Measurements from ENCODE around the gene ZNF282.

ZNF282 gene

DNA sequence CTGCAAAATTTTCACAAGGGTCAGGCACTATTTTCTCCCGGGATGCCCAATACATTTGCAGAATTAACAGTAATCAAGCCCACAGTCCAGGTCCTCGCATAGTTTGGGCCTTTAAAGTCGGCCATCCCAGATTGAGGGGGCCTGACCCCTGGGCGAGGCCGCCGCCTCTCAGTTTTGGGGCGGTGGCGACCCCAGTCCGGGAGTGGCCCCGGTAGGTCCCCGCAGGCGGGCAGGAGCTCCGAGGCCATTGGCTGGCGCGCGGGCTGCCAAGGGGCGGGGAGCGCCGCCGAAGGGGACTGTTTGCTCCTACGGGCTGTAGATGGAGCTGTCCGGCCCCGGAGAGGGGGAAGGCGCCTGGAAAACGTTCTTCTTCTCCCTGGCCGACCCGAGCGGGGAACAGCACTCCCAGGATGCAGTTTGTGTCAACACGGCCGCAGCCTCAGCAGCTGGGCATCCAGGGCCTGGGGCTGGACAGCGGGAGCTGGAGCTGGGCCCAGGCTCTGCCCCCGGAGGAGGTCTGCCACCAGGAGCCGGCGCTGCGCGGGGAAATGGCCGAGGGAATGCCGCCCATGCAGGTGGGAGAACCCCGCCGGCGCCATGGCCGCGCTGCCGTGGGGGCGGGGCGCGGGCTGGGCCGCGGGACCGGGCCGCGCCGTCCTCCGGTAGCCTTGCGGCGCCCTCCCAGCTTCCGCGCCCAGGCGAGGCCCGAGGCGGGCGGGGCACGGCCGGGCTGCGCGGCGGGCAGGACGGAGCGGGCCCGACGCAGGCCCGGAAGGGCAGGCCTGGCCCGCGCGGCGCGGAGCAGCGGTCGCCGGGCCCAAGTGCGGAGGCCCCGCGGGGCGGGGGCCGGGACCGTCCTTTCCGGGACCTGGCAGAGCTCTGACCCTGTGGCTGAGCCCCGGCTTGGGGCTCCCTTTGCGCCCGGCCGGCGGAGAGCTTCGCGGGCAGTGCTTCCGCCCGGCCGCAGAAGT lies at the start of gene ZNF282:
Gene ZNF282, plus strand, starts transcription at position 367 of the 971 bp plus-strand sequence. Its CDS starts 44 bp downstream, at position 411.
- in situ Hi-C loops (cut with MboI; ENCODE audit: low sequenced_read_pairs, unreplicated experiment): no loop called here
- peak; percentile 96 for DNase-seq (ENCODE audit: low spot score)
- TF ChIP-seq, protein P1, sequence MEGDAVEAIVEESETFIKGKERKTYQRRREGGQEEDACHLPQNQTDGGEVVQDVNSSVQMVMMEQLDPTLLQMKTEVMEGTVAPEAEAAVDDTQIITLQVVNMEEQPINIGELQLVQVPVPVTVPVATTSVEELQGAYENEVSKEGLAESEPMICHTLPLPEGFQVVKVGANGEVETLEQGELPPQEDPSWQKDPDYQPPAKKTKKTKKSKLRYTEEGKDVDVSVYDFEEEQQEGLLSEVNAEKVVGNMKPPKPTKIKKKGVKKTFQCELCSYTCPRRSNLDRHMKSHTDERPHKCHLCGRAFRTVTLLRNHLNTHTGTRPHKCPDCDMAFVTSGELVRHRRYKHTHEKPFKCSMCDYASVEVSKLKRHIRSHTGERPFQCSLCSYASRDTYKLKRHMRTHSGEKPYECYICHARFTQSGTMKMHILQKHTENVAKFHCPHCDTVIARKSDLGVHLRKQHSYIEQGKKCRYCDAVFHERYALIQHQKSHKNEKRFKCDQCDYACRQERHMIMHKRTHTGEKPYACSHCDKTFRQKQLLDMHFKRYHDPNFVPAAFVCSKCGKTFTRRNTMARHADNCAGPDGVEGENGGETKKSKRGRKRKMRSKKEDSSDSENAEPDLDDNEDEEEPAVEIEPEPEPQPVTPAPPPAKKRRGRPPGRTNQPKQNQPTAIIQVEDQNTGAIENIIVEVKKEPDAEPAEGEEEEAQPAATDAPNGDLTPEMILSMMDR (IDR thresholded peaks at IDR 0.05; ENCODE audit: borderline replicate concordance, control extremely low read depth, extremely low read depth, insufficient read depth, missing control alignments): peak; percentile 57

DNA sequence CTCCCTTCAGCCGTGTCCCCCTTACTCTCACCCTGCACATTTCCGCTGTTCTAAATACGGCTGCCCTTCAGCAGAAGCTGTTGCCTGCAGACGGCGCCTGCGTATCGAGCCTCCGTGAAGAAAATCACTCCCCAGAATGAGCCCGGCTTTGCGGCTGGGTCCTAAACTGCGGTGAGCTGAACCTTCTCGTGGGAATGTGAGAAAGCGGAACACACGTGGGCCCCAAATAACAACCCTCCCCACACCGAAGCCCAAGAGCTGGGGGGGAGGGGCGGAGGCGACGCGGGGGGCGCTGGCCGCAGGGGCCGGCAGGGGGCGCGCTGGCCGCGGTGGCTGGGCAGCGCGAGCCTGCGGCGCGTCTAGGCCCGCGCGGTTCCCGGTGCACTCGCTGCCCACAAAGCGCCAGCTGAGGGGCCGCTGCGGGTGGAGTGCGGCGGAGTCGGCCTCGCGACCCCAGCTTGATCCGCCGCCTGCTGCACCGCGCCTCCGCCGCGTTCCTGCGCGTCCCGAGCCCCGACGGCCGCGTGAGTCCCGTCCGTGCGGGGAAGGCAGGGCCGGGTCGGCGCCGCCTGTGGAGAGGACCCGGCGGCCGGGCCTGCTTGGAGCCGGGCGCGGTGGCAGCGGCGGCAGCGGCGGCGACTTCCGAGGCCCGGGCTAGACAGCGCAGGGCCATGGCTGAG lies 48.1 kb upstream of the ZNF282 start, which contains the start of gene ZNF398:
Gene ZNF398, plus strand, starts transcription at position 382 of the 680 bp plus-strand sequence. Its CDS starts 290 bp downstream, at position 672.
- in situ Hi-C loops (cut with MboI; ENCODE audit: low sequenced_read_pairs, unreplicated experiment): no loop called here
- DNase-seq (ENCODE audit: low spot score): peak; percentile 93

DNA sequence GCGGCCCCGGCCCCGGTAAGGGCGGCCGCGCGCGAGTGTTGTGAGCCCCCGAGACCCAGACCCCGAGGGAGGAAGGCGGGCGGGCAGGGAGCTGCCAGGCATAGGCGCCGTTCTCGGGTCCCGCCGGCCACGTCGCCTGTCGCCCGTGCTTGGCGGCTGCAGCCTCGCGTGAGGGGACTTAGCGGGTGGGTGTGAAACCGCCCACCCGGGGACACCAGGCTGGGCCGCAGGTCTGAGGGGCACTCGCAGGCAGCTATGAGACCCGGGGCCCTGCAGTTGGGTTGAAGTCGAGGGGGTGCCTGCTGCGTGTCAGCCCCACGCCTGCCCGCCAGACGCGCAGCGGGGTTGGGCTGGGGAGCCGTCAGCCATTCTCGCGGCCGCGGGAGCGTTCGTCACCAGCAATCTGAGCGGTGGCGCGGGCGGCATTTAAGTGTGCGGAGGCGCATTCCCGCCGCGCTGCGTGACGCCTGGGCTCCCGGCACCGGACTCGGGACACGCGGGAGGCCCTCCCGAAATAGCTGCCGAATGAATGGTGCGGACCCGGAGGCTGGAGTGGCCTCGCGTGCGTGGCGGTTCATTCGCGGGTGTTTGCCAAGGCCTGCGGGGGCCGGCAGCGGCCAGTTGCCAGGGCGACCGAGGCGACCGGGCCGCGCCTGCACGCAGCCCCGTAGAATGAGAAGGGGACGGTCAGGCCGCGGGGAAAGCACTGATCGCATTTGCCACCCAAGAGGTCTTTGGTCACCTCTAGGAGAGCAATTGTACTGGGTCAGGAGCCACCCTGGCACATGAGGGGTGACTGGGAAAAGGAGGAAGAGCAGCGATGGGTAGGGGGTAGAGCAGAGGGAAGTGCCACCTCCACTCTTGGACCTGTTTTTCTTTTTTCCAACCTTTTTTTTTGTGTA lies 47.3 kb upstream of the ZNF282 start:
- TF ChIP-seq, protein P1 (IDR thresholded peaks at IDR 0.05; ENCODE audit: borderline replicate concordance, control extremely low read depth, extremely low read depth, insufficient read depth, missing control alignments): no peak
- in situ Hi-C loops (cut with MboI; ENCODE audit: low sequenced_read_pairs, unreplicated experiment): no loop called here
- peak; percentile 73 for DNase-seq (ENCODE audit: low spot score)

More for the DNA sequence above, 48.1 kb upstream of the ZNF282 start, which contains the start of gene ZNF398:
- TF ChIP-seq, protein P1 (IDR thresholded peaks at IDR 0.05; ENCODE audit: borderline replicate concordance, control extremely low read depth, extremely low read depth, insufficient read depth, missing control alignments): peak; percentile 69

GRCh38 chr7:149150981-149151380 lies 44.4 kb upstream of the ZNF282 start:
- in situ Hi-C loops (cut with MboI; ENCODE audit: low sequenced_read_pairs, unreplicated experiment): no loop called here
- no peak for DNase-seq (ENCODE audit: low spot score)
- TF ChIP-seq, protein P1 (IDR thresholded peaks at IDR 0.05; ENCODE audit: borderline replicate concordance, control extremely low read depth, extremely low read depth, insufficient read depth, missing control alignments): no peak

DNA sequence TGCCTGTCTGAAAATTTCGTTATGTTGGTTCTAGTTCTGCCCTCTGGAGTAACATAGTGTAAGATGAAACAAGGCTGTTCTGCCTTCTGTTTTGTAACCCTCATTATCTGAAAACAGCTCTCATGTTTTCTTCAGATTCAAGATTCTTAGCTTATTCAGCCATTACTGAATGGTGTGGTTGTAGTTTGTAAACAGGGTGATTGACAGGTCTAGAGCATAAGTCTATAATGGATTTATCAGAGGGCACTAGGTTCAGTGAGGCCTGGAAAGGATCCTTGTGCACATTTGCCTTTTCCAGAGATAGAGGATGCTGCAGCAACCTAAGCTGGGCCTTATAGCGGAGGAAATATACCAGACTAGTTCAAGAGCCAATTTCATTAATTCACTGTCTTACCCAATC lies 42.0 kb upstream of the ZNF282 start:
- no peak for DNase-seq (ENCODE audit: low spot score)
- TF ChIP-seq, protein P1 (IDR thresholded peaks at IDR 0.05; ENCODE audit: borderline replicate concordance, control extremely low read depth, extremely low read depth, insufficient read depth, missing control alignments): no peak
- in situ Hi-C loops (cut with MboI; ENCODE audit: low sequenced_read_pairs, unreplicated experiment): no loop called here
